ENCODE data around the gene SERPINB2. TPM values are rescaled to one million over a fixed set of nuclear protein-coding genes. Genes with fewer than 3 reads are reported as not detected.
"Not testable (repeated sequence)": the region's sequence is repeated elsewhere in the genome, so short reads cannot be mapped to it uniquely, and the experiment has no call there.

Gene SERPINB2
- polyA plus RNA-seq, 3 donors, result 0.06 to 0.15 TPM; not detected in 1

GRCh38 chr18:63888470-63889190, 1.1 kb downstream of the SERPINB2 start:
- DNase-seq (ENCODE audit: low read depth in 3 of 3, low spot score in 2 of 3), result no peak

GRCh38 chr18:63889626-63890025, 2.1 kb downstream of the SERPINB2 start:
- no peak for DNase-seq (ENCODE audit: low read depth in 3 of 3, low spot score in 2 of 3)

- no peak for DNase-seq (ENCODE audit: low read depth in 3 of 3, low spot score in 2 of 3)
These were observed 2.9 kb downstream of the SERPINB2 start for GRCh38 chr18:63890237-63890949.

GRCh38 chr18:63890950-63891304, 3.4 kb downstream of the SERPINB2 start:
- DNase-seq (ENCODE audit: low read depth in 3 of 3, low spot score in 2 of 3), result no peak

- DNase-seq (ENCODE audit: low read depth in 3 of 3, low spot score in 2 of 3), result no peak
These were observed 5.1 kb downstream of the SERPINB2 start for GRCh38 chr18:63892566-63892965.

GRCh38 chr18:63894106-63894772, 6.7 kb downstream of the SERPINB2 start:
- no peak for DNase-seq (ENCODE audit: low read depth in 3 of 3, low spot score in 2 of 3)

GRCh38 chr18:63895190-63895589, 7.7 kb downstream of the SERPINB2 start:
- no peak for DNase-seq (ENCODE audit: low read depth in 3 of 3, low spot score in 2 of 3)

- no peak for DNase-seq (ENCODE audit: low read depth in 3 of 3, low spot score in 2 of 3)
These were observed 9.6 kb downstream of the SERPINB2 start for GRCh38 chr18:63897072-63897471.

- DNase-seq (ENCODE audit: low read depth in 3 of 3, low spot score in 2 of 3), result no peak
These were observed 11.7 kb downstream of the SERPINB2 start for GRCh38 chr18:63899206-63899605.

GRCh38 chr18:63903851-63904570, 16.5 kb downstream of the SERPINB2 start:
- no peak for DNase-seq (ENCODE audit: low read depth in 3 of 3, low spot score in 2 of 3)

GRCh38 chr18:63904694-63905093, 17.2 kb downstream of the SERPINB2 start:
- DNase-seq (ENCODE audit: low read depth in 3 of 3, low spot score in 2 of 3), result no peak

GRCh38 chr18:63905361-63905760, 17.9 kb downstream of the SERPINB2 start:
- no peak for DNase-seq (ENCODE audit: low read depth in 3 of 3, low spot score in 2 of 3)

GRCh38 chr18:63906056-63906455, 18.6 kb downstream of the SERPINB2 start:
- no peak for DNase-seq (ENCODE audit: low read depth in 3 of 3, low spot score in 2 of 3)

- no peak for DNase-seq (ENCODE audit: low read depth in 3 of 3, low spot score in 2 of 3)
These were observed 20.2 kb downstream of the SERPINB2 start, which contains the start of gene SERPINB10 for GRCh38 chr18:63907664-63908063. TSS of gene SERPINB10 (plus strand) at chr18:63907958. CDS start at chr18:63915511, 7,553 bp downstream.

- DNase-seq (ENCODE audit: low read depth in 3 of 3, low spot score in 2 of 3), result no peak
These were observed 21.4 kb downstream of the SERPINB2 start for GRCh38 chr18:63908858-63909257.

- DNase-seq (ENCODE audit: low read depth in 3 of 3, low spot score in 2 of 3), result no peak
These were observed 22.4 kb downstream of the SERPINB2 start for GRCh38 chr18:63909870-63910269.

- no peak for DNase-seq (ENCODE audit: low read depth in 3 of 3, low spot score in 2 of 3)
These were observed 30.3 kb downstream of the SERPINB2 start for GRCh38 chr18:63917817-63918216.

GRCh38 chr18:63922049-63922448, 34.5 kb downstream of the SERPINB2 start:
- DNase-seq (ENCODE audit: low read depth in 3 of 3, low spot score in 2 of 3), result no peak

GRCh38 chr18:63924551-63924950, 37.0 kb downstream of the SERPINB2 start:
- DNase-seq (ENCODE audit: low read depth in 3 of 3, low spot score in 2 of 3), result no peak

GRCh38 chr18:63928331-63928730, 40.8 kb downstream of the SERPINB2 start:
- DNase-seq (ENCODE audit: low read depth in 3 of 3, low spot score in 2 of 3), result no peak

- not testable (repeated sequence) for DNase-seq (ENCODE audit: low read depth in 3 of 3, low spot score in 2 of 3)
These were observed 41.9 kb downstream of the SERPINB2 start for GRCh38 chr18:63929369-63929768.

All from right renal cortex interstitium (tissue), 3 donors.